NCI-H1436 (cell line): ENCODE measurements around the gene AOC1.
A peak's percentile ranks its signal among the peaks of the same experiment; 100 is the strongest.

Source experiments
- DNase-seq: peaks from one replicate; lab custom pipeline; 2025; lab: John Stamatoyannopoulos, UW

AOC1 gene

DNA sequence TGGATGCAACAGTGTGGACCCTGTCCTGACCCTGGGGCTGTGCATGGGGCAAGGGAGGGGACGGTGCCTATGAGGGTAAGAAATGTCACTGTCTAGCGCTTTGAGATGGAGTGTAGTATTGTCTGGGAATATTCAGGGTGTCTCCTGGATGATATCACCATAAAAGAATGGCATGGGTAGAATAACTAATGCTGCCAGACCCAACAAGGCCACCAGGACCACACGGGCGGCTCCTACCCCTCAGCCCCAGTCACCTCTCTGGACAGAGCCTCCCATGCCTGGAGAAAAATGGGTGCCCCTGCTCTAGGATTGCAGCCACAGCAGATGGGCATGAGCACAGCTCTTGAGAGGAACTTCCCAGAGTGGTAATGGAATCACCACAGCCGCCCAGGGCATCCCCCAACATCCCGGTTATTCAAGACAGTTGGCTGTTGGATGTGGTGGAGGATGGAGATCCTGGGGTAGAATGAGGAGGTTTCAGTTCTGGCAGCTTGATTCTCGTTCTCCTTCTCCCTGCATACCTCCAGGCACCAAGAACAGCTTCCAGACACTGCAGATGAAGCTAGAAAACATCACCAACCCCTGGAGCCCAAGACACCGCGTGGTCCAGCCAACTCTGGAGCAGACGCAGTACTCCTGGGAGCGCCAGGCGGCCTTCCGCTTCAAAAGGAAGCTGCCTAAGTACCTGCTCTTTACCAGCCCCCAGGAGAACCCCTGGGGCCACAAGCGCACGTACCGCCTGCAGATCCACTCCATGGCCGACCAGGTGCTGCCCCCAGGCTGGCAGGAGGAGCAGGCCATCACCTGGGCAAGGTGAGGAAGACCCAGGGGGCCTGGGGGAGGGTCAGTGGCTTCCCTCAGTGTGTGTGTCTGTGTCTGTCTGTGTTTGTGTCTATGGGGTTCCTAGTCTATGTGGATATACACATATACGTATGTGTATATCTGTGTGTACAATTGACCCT, 6.2 kb downstream of the AOC1 start:
- DNase-seq, result no peak

DNA sequence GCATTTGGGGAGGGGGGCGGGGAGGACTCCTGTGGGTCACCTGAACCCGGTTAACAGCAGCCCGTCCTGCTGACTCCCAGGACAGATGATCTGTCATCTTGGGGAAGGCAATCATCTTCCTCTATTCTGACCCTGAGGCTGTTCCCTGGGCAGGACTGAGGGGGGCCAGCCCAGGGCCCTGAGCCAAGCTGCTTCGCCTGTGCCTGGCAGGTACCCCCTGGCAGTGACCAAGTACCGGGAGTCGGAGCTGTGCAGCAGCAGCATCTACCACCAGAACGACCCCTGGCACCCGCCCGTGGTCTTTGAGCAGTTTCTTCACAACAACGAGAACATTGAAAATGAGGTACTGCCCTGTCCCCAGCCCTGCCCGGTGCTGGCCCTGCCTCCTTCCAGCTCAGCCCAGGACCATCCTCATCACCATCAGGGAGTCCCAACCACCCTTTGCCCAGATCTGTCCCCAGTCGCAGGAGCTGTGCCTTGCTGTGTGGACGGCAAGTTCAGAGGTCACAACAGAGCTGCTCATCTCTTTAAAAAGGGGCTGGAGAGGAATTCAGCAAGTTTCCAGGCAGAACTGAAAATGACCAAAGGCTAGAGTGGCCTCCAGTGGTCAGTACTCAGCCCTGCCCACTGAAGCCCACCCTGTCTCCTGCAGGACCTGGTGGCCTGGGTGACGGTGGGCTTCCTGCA, 8.1 kb downstream of the AOC1 start:
- no peak for DNase-seq

GRCh38 chr7:150860978-150861295, 8.6 kb downstream of the AOC1 start:
- DNase-seq, result no peak

DNA sequence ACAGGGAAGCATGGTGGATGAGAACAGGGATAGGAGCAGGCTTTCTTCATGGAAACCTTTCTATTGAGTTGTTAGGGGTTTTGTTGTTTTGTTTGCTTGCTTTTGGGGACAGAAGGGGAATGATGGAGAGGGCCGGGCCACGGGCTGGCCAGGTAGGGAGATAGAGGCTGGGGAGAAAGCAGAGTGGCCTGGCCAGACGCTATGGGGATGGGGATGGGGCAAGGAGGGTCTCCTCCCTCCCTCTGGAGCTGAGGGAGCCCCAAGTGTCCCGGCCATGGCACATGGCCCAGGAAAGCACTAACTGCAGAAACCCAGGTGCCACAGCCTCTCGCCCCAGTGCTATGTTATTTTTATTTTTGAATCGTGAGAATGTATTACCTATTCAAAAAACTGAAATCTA, 10.0 kb downstream of the AOC1 start:
- no peak for DNase-seq

DNA sequence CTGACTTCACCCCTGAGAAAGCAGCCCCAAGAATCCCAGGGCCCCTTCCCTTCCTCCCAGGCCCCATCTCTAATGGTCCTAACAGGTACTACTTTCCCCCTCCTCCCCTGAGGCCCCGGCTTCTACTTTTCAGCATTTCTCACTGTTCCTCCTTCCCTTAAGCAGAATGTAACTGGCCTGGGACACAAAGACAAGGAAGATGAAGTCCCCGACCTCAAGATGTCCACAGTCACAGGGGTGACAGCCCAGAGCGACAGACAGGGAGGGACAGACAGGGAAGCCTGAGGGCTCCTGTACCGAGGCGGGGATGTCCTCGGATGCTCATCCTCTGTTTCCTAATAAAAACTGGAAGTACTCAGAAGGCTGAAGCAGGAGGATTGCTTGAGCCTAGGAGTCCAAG, 11.6 kb downstream of the AOC1 start:
- no peak for DNase-seq

DNA sequence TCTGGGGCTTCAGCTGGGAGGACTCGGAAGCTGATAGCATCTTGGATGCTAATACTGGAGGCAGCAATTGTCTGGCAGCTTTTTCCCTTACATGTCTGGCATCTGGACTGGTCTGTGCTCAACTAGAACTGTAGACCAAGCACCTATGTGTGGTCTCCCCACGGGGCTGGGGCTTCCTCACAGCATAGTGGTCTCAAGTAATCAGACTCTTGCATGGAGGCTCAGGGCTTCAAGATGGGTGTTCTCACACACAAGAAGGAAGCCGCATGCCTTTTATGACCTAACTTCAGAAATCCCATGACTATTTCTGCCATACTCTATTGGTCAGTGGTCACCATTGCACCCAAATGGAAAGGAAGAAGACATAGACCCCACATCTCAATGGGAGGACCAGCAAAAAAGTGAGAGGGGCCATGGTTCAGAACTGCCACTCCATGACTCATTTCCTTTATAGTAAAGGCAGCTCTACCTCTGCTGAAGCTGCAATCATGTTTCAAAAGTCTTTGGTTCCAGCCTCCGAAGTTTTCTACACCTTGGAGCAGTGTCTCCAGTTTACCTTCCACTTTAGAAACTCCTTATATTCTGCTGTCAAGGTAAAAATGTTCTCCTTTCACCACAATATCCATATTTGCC, 14.7 kb downstream of the AOC1 start:
- no peak for DNase-seq

DNA sequence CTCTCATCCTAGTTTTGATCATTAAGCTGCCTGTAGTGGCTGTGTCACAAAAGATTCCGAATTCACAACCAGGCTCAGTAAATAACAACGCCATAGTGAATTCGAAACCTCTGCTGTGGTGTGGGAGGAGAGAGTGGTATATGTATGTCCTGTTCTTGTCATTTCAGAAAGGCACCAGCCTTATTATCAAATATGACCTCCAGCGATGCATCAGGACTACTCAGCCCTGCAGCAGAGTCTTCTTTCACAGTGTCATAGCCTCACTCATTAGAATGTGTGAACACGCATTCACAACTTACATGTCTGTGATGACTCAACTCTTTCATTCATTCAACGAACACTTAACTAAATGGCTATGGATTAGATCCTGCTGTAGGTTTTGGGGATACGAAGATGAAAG, 15.3 kb downstream of the AOC1 start:
- no peak for DNase-seq

- DNase-seq, result no peak
Observed at GRCh38 chr7:150869467-150869866, 17.1 kb downstream of the AOC1 start.

DNA sequence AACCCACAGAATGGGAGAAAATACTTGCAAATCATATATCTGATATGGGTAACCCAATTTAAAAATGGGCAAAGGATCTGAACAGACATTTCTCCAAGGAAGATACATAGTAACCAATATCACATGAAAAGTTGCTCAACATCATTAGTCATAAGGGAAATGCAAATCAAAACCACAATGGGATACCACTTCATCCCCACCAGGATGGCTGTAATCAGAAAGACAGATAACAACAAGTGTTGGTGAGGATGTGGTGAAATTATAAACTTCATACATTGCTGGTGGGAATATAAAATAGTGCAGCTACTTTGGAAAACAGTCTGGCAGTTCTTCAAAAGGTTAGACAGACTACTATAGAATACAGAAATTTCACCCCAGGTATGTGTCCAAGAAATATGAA, 19.3 kb downstream of the AOC1 start:
- DNase-seq, result no peak

GRCh38 chr7:150874401-150875198, 22.3 kb downstream of the AOC1 start:
- no peak for DNase-seq

DNA sequence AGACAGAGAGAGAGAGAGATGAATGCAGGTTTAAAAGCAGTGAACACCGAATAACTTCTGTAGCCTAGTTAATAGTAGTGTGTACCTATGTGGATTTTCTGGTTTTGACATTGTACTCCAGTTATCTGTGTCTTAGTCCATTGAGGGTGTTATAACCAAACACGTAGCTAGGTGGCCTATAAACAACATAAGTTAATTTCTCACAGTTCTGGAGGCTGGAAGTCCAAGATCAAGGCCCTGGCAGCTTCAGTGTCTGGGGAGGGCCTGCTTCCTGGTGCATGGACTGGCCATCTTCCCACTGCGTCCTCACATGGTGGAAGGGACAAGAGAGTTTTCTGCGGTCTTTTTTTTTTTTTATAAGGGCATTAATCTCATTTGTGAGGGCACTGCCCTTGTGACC, 23.5 kb downstream of the AOC1 start:
- no peak for DNase-seq

DNA sequence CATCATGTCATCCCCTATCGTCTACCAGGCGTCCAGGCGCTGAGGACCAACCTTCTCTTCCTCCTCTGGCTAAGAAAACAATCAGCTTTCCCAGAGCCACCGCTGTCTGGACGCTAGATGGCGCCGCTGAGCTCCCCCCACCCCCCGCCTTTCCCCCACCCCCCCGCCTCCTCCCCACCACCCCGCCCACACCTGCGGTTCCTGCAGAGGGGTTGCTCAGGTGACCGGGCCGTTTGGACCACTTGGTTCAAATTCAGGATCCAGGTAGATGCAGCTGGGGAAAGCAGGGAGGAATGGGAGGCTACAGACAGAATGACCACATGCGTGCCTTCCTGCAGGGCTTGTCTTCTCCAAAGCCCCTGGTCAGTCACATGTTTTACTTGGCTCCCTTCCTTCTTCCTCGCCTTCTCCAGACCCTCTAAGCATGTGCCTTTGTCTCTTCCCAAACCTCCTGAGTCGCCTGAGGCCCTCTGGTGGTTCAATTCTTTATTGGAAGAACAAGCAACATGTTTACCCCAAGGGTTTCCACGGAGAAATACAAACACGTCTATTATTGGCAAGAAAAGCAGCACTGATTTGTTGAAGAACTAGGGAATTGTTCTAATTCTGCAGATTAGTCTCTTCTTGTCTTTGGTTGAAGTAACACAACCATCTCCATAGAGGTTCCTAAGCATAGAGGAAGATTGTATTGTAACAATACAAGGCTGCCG, 24.7 kb downstream of the AOC1 start:
- peak; percentile 77 for DNase-seq

GRCh38 chr7:150877536-150877935, 25.2 kb downstream of the AOC1 start:
- no peak for DNase-seq

GRCh38 chr7:150879345-150879744, 27.0 kb downstream of the AOC1 start:
- no peak for DNase-seq

DNA sequence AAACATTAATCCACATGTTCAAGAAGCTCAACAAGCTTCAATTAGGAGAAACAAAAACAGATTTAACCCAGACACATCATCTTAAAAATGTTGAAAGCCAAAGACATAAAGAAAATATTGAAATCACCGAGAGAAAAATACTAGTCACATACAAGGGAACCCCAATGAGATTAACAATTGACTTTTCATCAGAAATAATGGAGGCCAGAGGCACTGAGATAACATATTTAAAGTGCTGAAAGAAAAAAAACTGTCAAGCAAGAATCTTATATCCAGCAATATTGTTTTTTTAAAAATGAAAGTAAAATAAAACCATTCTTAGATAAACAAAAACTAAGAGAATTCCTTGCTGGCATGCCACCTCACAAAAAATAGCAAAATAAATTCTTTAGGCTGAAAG, 28.9 kb downstream of the AOC1 start:
- no peak for DNase-seq

GRCh38 chr7:150890853-150891584, 38.7 kb downstream of the AOC1 start:
- no peak for DNase-seq

GRCh38 chr7:150891740-150892139, 39.4 kb downstream of the AOC1 start:
- no peak for DNase-seq

GRCh38 chr7:150895809-150896208, 43.5 kb downstream of the AOC1 start:
- no peak for DNase-seq

DNA sequence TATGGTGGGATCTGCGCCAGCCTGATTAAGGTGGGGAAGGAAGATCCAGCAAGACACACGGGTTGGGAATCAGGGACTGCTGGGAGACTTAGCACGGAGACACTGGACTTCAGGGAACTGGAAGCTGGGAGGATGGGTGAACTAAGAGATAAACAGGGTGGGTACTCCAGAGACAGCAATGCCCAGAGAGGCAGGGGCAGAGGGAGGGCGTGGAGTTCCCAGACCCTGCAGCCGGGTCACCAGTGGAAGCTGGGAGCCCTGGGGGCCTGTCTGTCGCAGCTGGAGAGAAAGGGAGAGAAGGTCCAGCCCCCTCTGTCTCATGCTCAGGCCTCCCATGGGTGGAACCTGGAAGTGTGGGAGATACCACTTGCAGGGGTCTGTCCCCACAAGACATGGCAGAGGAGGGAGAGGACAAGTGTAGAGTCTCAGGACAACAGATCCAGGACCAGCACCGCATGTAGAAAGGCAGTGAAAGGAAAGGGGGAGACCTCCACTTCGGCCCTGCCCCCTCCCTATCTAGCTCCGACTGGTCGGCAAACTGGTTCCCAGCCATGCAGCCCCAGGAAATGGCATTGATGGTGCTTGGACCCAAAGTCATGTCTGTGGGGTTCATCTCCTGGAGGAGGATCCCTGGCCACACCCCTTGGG, 44.4 kb downstream of the AOC1 start:
- DNase-seq, result no peak
